HG03520 (cell line): Measurements from ENCODE around the gene KRT85.
A peak's percentile ranks its signal among the peaks of the same experiment; 100 is the strongest.
"Not testable (repeated sequence)": the region's sequence is repeated elsewhere in the genome, so short reads cannot be mapped to it uniquely, and the experiment has no call there.

Experiments
- ATAC-seq: cut with Tn5 transposase; IDR thresholded peaks from one replicate; pipeline ENCODE4 v1.9.1; 2021; ENCODE audit warnings: mild to moderate bottlenecking, moderate library complexity; ENCODE audit not compliant: unreplicated experiment

KRT85 gene

DNA sequence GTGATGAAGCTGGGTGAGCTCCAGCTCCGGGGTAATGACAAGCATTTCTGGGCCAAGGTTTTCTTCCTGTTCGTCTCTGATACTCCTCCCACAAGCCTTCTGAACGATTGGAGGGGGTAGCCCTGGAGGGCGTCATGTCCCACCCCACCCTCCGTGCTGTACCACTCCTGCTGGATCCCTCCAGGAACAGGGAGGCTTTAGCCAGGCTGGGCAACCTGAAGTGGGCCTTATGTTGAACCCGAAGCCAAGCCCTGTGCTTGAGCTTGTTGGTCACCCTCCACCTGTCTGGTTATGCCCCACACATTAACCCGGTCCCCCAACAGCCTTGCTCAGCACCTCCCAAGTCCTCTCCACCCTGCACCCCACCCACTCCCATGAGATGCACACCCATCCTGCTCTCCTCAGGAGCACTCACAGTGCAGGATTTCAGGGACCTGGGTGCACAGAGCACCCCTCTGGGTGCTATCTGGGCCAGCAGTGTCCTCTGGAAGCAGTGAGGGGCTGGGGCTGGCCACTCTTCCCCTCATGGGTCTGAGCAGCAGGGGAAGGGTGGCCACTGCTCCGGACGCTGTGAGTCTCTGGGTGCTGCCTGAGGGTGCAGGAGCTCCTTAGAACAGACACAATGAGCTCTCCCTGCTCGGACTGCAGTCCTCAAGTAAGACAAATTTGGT, 39.3 kb downstream of the KRT85 start:
- no peak for ATAC-seq

DNA sequence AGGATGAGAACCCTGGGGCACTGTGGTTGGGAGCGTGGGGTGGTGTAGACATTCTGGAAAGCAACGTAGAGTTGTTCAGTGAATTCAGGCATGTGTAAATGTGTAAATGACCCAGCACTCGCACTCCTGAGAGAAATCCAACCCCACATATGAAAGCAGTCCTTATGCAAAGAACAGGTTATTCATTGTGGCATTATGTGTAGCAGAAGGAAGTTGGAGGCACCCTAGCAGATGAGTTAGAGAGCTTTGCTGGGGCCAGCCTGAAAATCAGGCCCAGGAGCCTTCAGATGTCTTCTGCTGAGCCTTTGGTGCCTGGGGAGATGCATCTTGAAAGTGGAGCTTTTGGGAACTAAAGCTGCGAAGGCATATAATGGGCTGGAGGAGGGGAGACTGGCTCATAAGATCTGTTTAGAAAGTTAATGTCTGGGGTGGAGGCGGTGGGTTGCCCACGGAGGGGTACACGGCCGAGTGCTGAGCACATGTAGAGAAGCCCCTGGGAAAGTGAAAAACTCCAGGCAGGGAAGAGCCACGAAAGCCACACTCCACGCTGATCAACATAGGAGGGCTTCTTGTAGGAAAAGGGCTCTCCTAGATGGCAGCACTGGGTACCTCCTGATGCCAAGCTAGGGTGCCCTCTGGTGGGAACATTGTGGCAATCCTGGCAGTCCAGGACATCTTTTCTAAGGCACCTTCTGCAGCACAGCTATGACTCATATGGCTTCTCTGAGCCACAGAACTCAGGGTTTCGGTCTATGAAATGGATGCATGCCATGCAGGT, 40.0 kb downstream of the KRT85 start:
- ATAC-seq = peak; percentile 80

DNA sequence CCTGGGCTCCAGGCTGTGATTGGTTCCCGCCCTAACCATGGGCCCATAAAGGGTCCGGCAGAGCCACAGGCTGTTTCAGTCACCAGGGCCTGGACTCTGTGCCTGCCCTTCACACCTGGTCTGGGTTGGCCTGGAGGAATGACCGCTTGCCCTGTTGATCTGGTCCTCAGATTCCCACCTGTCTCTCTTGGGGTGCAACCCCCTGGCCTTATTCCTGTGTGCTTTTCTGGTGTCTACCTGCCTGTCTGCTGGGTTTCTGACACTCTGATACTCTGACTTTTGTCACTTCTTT, 43.2 kb downstream of the KRT85 start:
- no peak for ATAC-seq

DNA sequence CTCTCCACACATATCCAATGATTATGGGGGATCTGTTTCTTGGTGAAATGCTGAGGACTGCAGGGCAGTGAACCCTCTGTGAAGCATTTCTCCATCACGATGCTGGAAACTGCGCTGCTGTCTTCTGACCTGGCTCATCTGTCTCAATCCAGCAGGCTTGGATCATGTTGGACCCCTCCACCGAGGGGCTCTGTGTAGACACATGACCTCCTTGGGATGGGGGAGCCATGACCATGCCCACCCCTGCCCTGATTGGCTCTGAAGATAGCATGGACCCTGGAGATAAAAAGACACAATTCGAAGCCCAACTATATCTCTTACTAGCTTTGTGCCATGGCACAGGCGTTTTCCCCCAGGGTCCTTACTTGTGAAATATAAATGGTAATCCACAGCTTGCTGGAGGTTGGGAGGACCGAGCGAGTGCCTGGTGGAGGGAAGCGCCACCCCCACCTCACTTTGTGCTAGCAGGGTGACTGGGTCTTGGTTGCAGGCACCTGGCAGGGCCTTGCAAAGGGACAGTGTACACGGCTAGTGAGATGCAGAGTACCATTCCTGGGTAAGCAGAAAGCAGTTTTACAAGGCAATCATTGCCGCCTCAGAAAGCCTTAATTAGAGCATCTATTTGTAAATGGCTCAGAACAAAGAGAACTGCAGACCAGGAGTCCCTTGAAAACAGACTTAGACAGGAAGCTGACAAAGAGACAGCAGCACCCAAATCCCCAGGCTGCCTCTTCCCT, 43.7 kb downstream of the KRT85 start:
- no peak for ATAC-seq

DNA sequence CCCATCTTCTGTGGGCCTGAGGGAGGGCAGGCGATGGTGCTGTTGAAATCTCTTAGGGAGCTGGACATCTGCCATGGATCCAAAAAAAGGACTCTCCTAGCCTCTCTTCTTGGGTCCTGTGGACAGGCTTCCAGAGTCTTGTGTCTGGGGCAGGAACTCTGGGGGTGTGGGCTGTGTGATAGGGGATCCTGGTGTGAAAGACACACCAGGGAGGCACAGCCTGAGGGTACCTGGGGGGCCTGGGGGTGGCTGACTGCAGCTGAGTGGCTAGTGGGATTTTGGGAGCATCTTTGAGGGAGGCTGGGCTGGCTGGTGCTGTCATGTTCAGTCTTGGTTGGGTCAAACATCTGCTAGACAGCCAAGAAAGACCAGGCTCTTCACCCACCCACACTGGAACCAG, 44.3 kb downstream of the KRT85 start:
- no peak for ATAC-seq

DNA sequence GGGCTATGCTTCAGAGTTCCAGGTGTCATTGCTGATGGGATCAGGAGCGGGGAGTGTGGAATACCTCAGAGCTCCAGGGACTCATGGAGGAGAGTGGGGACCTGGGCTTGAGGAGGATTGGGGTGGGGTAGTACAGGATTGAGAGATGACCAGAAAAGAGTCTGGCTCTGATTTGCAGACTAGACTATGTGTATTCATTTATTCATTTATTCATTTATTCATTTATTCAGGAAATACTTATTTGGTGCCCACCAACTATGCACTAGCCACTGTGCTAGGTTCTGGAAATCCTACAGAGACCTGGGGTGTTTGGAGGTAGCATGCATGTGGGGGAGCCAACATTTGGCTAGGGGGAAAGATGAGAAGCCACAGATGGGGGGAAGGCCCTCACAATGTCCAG, 45.2 kb downstream of the KRT85 start:
- no peak for ATAC-seq

DNA sequence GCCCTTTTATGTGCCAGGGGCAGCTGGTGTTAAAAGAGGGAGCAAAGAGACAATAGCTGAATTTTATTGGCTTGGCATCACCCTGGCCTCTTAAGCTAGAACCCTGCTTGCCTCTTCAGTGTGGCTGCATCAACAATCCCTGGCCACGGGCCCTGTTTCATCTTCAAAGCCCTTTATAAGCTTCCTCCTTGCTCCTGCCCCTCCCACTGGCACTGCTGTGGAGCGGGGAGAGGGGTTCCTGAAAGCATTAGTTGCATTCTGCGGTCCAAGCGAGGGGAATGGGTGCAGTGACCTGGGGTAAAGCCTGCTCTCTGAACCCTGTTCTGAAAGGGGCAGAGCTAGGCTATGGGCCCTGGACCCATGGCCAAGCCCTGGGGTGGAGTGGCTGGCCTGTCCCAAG, 45.9 kb downstream of the KRT85 start:
- no peak for ATAC-seq

DNA sequence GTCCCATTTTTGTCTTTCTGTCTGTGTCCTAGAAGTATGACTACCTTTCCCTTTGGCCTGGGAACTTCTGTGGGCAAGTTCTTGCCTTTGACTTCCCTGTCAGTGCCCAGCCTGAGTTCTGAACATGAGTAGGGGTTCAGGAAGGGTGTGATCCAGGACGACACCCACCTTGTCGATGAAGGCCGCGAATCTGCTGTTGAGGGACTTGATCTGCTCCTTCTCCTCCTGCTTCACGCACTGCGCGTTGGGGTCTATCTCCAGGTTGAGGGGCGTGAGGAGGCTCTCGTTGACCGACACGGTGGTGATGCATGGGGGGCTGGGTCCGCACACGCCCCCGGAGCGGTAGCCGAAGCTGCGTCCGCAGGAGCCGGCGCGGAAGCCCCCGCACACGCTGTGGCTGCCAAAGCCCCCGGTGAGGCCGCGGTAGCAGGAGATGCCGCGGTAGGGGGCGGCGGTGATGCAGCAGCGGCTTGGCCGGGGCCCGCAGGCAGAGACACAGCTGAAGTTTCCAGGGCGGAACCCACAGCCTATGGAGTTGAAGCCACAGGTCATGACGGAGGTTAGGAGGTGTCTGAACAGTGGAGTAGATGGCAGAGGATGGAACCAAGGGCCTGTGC, 46.4 kb downstream of the KRT85 start, which contains the start of gene KRT83:
KRT83 (minus strand) TSS at position 615 of the 617 bp plus-strand sequence; CDS start at position 552, 63 bp downstream.
- no peak for ATAC-seq

DNA sequence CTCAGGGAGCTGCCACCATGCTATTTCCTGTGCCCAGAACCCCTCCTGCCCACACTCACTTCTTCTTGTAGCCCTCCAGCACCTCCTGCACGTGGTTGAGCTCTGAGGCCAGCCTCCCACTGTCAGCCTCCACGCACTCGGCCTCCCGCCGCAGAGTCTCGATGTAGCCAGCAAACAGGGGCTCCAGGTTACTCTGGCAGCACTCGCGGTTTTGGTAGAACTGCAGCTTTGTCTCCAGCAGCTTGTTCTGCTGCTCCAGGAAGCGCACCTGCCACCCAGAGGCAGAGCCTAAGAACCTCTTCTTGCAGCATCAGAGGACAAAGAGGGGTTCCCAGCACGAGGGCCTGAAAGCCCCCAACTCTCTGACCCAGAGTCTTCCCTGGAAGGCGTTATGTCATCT, 48.2 kb downstream of the KRT85 start:
- ATAC-seq = no peak

DNA sequence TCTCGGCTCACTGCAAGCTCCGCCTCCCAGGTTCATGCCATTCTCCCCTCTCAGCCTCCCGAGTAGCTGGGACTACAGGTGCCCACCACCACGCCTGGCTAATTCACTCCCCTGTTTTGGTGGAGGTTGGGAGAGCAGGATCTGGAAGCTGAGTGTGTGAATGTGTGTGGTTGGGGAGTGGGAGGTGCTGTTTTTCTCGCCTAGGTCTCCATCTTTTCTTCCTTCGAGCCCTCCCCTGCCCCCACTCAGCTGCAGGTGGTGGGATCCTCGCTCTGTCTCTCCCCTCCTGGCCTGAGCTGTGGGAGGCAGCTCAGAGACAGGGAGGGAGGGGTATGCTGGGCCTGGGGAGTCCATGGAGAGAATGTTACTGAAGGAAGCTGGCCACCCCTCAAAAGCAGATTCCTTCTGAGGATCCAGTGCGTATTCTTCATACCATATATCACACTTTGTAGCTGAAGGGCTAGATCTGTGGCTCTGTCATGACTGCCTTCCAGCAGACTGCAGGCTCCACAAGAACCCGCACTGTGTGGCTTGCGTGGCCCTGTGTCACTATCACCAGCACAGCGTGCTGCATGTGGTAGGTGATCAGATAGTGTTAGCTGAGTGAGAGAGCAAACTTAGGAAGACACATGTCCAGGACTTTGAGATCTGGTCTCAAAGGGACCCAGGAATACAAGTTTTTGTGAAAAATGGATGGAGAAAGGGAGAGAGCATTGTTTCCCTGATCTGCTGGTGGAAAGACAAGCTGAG, 48.9 kb downstream of the KRT85 start:
- no peak for ATAC-seq

DNA sequence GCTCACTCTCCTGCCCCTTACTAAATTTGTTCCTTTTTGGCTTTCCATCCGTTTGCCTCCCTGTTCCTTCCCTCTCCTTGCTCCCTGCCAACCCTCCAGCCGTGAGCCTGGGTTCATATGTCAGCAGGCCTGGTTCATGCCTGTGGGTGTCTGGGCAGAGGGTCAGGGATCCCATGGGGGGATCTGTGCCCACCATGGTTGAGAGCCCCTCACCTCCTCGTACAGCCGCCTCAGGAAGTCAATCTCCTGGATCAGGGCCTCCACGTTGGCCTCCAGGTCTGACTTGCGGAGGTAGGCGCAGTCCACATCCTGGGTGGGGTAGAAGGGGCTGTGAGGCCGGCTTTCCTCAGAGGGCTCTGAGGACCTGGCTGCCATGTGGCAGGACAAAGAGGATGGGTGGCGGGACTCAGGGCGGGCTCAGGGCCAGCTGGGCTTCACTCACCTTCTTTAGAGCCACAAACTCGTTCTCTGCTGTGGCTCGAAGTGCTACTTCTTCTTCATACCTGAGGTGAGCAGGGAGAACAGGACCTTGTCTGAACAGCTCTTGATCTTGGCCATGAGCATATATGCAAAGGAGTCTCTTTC, 49.7 kb downstream of the KRT85 start:
- ATAC-seq = no peak

DNA sequence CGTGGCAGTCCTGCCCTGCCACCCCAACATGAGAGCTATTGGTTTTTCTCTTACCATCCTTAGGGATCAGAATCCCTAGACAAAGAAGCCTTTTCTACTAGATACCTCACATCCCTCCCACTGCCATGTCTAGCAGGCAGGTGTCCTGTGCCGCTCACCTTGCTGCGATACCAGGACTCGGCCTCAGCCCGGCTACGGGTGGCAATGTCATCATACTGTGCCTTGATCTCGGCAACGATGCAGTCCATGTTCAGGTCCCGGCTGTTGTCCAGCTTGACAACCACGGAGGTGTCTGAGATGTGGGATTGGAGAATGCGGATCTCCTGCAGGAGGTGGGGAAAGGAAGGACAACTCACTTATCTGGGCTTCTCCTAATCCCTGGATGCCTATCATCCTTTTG, 50.6 kb downstream of the KRT85 start:
- ATAC-seq = no peak

DNA sequence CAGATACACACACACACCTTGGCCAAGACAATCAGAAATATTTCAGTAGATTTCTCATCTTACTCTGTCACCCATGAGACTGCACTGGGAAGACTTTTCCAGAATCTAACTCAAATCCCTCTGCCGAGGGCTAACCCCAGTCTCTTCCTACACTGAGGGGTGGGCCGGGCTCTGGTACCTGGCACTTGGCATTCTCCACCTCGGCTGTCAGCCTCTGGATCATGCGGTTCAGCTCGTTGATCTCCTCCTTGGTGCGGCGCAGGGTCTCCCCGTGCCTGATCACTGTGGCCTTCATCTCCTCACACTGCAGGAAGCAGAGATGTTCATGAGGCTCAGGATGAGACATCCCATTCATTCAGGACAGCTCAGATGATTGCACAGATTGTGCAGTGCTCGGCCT, 51.0 kb downstream of the KRT85 start:
- no peak for ATAC-seq

DNA sequence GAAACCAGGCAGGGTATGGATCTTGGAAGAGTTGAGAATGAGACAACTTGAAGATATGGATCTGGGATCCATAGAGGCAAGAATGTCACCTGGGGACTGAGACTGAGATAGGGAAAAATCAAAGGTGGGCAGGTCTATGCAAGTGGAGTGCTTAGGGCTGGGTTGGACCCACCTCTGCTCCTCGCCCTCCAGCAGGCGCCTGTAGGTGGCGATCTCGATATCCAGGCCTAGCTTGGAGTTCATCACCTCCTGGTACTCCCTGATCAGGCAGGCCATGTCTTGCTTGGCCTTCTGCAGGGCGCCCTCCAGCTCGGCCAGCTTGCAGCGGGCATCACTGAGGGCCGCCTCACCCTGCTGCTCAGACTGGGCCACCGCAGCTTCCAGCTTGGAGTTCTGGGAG, 51.6 kb downstream of the KRT85 start:
- ATAC-seq = not testable (repeated sequence)

DNA sequence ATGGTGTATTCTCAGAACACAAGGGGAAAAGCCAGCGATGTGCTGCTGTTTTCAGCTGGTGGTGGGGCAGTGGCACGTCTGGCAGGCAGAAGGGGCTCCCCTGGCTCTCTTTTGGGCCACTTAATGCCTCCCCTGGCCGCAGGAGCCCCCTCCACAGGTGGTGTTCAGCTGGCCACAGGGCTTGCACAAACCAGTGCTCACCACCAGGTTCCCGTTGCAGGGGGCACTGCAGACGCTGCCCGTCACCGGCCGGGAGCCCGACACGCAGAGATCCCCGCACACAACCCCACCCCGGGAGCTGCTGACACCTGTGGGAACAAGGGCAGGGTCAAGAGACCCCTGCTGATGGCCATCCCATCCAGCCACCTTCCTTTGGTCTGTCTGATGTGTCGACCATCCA, 52.8 kb downstream of the KRT85 start:
- ATAC-seq = no peak

DNA sequence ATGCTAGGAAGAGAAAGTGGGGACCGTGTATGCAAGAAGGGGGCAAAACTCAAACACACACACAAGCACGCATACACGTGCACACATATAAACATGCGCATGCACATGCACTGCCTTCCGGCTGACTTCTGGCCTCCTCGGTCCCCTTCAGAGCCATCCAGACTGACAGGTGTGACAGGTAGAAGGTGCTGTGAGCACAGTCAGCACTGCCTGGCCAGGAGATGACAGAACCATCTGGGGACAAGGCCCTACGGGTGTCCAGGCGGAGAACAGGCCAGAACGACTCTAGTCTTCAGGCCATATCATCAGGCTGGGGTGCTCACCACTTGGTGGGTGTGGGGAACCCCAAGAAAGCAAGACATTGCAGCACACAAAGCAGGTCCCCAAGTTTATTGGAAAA, 53.4 kb downstream of the KRT85 start:
- no peak for ATAC-seq

DNA sequence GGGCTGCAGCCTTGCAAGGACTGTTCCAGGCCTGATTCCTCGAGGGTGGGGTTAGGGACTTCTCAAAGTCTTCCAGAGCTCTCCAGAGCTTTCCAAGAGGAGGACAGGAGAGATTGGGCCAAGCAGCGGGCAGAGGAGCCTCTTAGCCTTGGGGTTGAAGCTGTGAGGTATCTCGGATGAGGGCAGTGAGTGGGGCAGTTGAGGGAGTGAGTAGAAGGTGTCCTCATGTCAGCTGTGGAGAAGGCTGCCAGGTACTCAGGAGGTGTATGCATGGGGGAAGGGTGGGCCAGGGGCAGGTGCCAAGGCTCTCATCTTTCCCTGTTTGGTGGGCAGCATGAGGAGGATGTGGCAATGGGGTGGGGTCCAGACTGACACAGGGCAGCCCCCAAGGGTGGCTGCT, 53.8 kb downstream of the KRT85 start:
- no peak for ATAC-seq

DNA sequence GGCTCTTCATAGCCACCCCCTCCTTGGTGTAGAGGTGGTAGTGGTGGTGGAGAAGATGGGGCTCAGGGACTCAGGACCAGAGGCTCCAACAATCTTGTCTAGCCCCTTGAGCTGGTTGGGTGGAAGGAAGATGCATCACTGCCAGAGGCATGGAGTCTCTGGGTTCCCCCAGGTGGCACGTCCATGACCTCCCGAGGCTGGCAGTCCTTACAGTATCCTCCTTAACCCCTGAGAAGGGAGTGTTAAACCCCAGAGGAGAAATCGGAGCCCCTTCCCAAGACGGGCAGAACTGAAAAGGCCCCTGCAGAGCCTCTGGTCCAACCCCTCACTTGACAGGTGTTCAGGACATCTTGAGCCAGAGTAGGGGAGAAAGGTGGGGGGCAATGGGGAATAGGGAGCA, 55.2 kb downstream of the KRT85 start:
- ATAC-seq = no peak

DNA sequence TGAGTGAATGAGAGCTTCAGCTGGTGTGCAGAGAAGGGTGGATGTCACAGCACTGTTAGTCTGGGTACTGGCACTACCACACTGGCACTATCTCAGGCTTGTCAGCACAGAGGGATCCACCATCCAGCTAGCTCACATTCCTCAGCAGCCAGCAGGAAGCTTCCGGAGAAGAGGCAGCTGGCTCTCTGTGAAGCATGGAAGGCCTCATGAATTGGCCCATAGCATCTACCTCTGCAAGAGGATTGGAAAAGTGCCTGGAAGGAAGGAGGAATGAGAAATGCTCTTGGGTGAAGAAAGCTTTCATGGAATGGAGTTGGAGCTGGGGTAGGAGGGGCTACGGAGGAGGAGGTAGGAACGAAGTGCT, 56.0 kb downstream of the KRT85 start:
- no peak for ATAC-seq

DNA sequence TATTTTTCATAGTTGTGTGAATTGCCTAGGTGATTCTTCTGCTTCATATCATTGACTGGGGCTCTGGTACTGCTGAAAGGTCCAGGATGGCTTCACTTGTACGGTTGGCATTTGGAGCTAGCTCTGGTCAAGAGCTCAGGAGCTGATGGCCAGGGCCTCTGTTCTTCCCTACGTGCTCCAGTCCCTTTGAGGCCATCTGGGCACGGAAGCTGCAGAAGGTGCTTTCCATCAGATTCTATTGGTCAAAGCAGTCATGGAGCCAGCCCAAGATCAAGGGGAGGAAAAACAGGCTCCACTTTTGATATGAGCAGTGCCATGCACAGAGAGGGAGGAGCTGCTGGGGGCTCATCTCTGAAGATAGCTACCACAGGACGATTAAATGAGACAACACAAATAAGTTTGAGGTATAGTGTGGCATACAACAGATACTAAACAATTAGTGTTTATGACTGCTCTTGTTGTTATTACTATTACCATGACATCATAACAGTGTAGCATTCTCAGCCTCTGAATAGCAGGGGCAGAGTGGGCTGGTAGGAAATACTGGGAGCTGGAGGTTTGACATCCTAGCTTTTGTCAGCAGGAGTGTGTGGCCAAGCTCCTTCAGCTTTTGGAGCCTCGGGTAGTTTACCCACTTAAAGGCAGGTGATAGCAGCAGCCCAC, 56.5 kb downstream of the KRT85 start:
- no peak for ATAC-seq
